ELF-1 (cell line): Measurements from ENCODE around the gene PLCB1.
"Not testable (repeated sequence)": the region's sequence is repeated elsewhere in the genome, so short reads cannot be mapped to it uniquely, and the experiment has no call there.

ENCODE experiments used
- DNase-seq: peaks from one replicate; pipeline ENCODE4 v3.0.0-alpha.2; 2016; ENCODE audit warnings: low read depth, low spot score

The PLCB1 gene

GRCh38 chr20:8131598-8132483, at the start of gene PLCB1:
PLCB1 (plus strand) TSS chr20:8132266; CDS start chr20:8132652, 386 bp downstream.
- DNase-seq = peak; percentile 86

- DNase-seq = no peak
These were observed 49.1 kb upstream of the PLCB1 start for GRCh38 chr20:8082989-8083388.

GRCh38 chr20:8089668-8090067, 42.4 kb upstream of the PLCB1 start:
- no peak for DNase-seq

GRCh38 chr20:8094415-8094818, 37.6 kb upstream of the PLCB1 start:
- DNase-seq = no peak

GRCh38 chr20:8094850-8095249, 37.2 kb upstream of the PLCB1 start:
- DNase-seq = no peak

- no peak for DNase-seq
These were observed 36.2 kb upstream of the PLCB1 start for GRCh38 chr20:8095648-8096572.

- no peak for DNase-seq
These were observed 34.8 kb upstream of the PLCB1 start for GRCh38 chr20:8097307-8097706.

GRCh38 chr20:8104252-8104651, 27.8 kb upstream of the PLCB1 start:
- DNase-seq = no peak

- DNase-seq = not testable (repeated sequence)
These were observed 17.5 kb upstream of the PLCB1 start for GRCh38 chr20:8114612-8115011.

GRCh38 chr20:8115436-8115835, 16.6 kb upstream of the PLCB1 start:
- no peak for DNase-seq

GRCh38 chr20:8116067-8116811, 15.8 kb upstream of the PLCB1 start:
- no peak for DNase-seq

GRCh38 chr20:8117636-8118035, 14.4 kb upstream of the PLCB1 start:
- DNase-seq = no peak

GRCh38 chr20:8118039-8118438, 14.0 kb upstream of the PLCB1 start:
- no peak for DNase-seq

- DNase-seq = no peak
These were observed 13.3 kb upstream of the PLCB1 start for GRCh38 chr20:8118760-8119159.

GRCh38 chr20:8121666-8122065, 10.4 kb upstream of the PLCB1 start:
- no peak for DNase-seq

GRCh38 chr20:8124639-8125038, 7.4 kb upstream of the PLCB1 start:
- no peak for DNase-seq

GRCh38 chr20:8126181-8126580, 5.9 kb upstream of the PLCB1 start:
- DNase-seq = no peak

- DNase-seq = no peak
These were observed 5.2 kb upstream of the PLCB1 start for GRCh38 chr20:8126841-8127378.

GRCh38 chr20:8127553-8128255, 4.4 kb upstream of the PLCB1 start:
- DNase-seq = no peak

- DNase-seq = peak; percentile 58
These were observed 3.6 kb upstream of the PLCB1 start for GRCh38 chr20:8128291-8129060.
